LNCaP clone FGC (cell line): ENCODE results near the gene MYO1F.

Experiments used
- DNase-seq: peaks from one replicate; pipeline ENCODE4 v3.0.0-alpha.2; 2011; ENCODE audit warnings: low read depth
- H3K4me3 ChIP-seq: 2 replicates; pipeline ENCODE4 v1.5.1; 2011; ENCODE audit warnings: mild to moderate bottlenecking, low read depth, low read length, control low read depth
- TF ChIP-seq, protein P1 (sequence below): IDR thresholded peaks from 2 replicates; pipeline ENCODE4 v1.5.1; 2012; ENCODE audit warnings: mild to moderate bottlenecking; ENCODE audit not compliant: control insufficient read depth, insufficient read depth; ENCODE audit errors: extremely low read depth

Gene MYO1F

DNA sequence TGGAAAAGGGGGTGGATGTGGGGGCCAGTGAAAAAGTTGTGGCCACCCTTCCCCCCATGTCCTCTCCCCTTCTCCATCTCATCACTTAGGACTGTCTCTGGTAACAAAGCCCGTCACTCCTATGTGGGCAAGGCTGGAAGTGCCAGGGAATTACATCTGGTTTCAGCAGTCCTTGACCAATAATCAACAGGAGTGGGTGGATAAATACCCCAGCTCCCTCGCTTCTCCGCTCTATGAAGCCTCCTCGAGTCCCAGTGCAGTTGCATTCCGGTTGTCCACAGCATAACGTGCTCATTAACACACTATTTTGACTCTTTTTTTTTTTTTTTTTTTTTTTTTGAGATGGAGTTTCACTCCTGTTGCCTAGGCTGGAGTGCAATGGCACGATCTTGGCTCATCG lies 31.5 kb downstream of the MYO1F start:
- no peak overlapping the region for H3K4me3 ChIP-seq
- TF ChIP-seq, protein P1, sequence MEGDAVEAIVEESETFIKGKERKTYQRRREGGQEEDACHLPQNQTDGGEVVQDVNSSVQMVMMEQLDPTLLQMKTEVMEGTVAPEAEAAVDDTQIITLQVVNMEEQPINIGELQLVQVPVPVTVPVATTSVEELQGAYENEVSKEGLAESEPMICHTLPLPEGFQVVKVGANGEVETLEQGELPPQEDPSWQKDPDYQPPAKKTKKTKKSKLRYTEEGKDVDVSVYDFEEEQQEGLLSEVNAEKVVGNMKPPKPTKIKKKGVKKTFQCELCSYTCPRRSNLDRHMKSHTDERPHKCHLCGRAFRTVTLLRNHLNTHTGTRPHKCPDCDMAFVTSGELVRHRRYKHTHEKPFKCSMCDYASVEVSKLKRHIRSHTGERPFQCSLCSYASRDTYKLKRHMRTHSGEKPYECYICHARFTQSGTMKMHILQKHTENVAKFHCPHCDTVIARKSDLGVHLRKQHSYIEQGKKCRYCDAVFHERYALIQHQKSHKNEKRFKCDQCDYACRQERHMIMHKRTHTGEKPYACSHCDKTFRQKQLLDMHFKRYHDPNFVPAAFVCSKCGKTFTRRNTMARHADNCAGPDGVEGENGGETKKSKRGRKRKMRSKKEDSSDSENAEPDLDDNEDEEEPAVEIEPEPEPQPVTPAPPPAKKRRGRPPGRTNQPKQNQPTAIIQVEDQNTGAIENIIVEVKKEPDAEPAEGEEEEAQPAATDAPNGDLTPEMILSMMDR: no peak
- DNase-seq: no peak

DNA sequence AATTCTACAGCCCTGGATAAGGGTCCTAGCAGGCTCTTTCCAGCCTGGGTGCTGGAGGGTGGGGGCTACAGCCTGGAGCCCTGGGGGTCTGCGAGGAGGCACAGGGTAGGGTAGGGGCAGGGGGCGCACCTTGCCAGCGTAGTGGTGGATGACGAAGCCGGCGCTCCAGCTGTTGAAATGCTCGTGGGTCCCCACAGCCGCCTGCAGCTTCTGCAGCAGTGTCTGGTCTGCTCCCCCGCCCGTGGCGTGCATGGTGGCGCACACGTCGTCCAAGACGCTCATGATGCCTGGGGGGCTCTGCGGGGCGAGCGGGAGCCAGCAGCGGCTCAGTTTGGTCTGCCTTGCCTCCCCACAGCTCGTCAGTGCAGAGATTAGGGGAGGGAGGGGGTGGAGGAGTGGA lies 33.1 kb downstream of the MYO1F start:
- H3K4me3 ChIP-seq: no peak overlapping the region
- TF ChIP-seq, protein P1: no peak
- no peak for DNase-seq

DNA sequence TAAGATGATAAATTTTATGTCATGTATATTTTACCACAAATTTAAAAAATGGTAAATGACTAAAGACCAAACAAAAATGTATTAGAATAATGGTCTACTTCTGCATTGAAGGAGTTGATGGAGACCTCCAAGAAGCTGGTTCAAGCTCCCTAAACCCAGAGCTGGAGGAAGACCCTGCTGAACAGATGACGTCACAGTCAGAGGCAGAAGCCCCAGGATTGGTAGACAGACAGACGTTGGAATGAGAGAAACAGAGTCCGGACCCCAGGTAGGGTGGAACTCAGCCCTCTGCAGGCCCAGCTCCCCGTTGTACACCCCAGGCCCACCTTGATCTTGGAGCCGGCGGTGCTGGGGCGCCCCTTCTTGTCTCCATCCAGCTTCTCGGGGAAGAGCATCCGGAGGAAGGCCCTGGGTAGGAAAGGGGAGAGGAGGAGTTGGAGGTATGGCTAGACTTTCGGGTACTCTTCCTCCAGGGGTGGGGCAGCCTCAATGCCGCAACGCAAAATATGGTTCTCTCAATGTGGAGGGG lies 37.6 kb downstream of the MYO1F start:
- TF ChIP-seq, protein P1: no peak

DNA sequence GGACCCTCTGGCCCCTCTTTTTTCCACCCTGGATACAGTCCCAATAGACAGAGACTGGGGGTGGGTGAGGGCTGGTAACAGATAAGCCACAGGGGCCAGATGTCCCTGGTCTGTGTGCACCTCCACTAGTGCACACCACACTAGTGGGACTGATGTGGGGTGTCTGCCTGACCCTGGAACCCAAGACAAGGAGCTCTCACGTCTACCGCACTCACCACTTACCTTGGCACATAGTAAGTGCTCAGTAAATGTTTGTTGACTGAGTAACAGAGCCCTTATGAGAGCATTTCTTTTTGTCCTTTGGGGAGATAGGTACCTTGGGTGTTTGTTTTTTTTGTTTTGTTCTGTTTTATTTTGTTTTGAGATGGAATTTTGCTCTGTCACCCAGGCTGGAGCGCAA lies 40.1 kb downstream of the MYO1F start:
- TF ChIP-seq, protein P1: no peak
- DNase-seq: no peak
- no peak overlapping the region for H3K4me3 ChIP-seq

More for the DNA sequence above, 37.6 kb downstream of the MYO1F start:
- no peak for DNase-seq
- H3K4me3 ChIP-seq: no peak overlapping the region

DNA sequence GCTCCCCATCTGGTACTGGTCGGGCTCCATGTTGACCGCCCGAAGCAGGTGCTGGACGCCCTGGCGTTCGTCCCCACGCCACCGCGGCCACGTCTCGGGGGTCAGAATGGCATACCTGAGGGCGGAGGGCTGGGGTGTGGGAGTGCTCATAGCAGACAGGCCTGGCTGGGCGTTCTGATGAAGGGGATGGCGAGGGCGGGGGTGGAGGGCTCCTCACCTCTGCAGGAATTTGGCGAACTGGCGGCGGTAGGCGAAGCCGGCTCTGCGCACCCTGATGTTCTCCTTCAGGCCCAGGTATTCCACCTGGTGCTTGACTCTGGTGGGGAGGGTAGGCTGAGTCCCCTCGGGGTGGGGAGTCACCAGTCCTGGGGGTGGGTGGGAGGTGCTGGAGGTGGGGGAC lies 41.0 kb downstream of the MYO1F start:
- H3K4me3 ChIP-seq: no peak overlapping the region
- DNase-seq: no peak
- TF ChIP-seq, protein P1: no peak

DNA sequence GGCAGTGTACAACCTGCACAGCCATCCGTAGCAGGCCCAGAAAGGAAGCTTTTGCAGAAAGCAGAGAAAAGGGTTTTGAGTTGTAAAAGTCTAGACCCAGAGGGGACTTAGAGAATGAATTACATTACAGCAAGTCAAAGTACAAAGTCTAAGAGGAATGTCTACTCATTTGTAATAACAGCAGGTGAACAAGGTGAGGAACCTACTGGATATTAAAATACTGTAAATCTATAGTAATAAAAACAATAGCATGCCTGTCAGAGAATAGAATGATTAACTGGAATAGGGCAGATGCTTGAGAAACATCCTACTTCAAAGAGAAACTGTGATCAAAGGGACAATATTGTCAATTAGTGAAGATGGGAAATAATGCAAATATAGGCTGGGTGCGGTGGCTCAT lies 45.0 kb downstream of the MYO1F start:
- DNase-seq: no peak
- TF ChIP-seq, protein P1: no peak

DNA sequence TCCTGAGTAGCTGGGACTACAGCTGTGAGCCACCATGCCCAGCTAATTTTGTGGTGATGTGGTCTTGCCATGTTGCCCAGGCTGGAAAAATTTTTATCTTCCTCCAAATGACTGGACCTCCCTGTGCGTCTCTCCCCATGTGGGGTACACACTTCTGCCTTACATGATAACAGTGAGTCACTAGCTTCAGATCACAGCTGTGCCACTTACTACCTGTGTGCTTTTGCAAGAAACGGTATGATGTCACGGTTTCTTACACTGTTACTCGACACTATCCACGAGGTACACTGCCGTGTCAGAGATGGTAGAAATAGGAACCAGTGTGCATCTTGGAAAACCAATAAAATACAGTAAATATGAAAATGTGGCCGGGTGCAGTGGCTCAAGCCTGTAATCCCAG lies 45.8 kb downstream of the MYO1F start:
- TF ChIP-seq, protein P1: no peak
- no peak for DNase-seq

More for the DNA sequence above, 45.0 kb downstream of the MYO1F start:
- no peak overlapping the region for H3K4me3 ChIP-seq

More for the DNA sequence above, 45.8 kb downstream of the MYO1F start:
- H3K4me3 ChIP-seq: no peak overlapping the region
